Fibroblast of villous mesenchyme (primary cell): ENCODE measurements around the gene SH2B2. TPM values are rescaled to one million over a fixed set of nuclear protein-coding genes. Genes with fewer than 3 reads are reported as not detected.

Source experiments
- DNase-seq: peaks from one replicate; pipeline ENCODE4 v3.0.0-alpha.2; 2010; ENCODE audit warnings: low read depth
- H3K4me3 ChIP-seq: 2 replicates; pipeline ENCODE4 v1.5.1; 2011; ENCODE audit warnings: low read depth, mild to moderate bottlenecking, low read length
- CTCF ChIP-seq: IDR thresholded peaks from 2 replicates; pipeline ENCODE4 v1.5.1; 2012; ENCODE audit warnings: low read depth, mild to moderate bottlenecking, low read length; ENCODE audit not compliant: insufficient read depth
- total RNA-seq: library from RNA; depleted of rRNA; stranded (reverse); fragments of >200 nt; gene quantifications from 2 replicates; pipeline ENCODE4 v1.2.3, GENCODE V29; 2012

SH2B2 gene
- total RNA-seq, 1 donor: 0.43 TPM

DNA sequence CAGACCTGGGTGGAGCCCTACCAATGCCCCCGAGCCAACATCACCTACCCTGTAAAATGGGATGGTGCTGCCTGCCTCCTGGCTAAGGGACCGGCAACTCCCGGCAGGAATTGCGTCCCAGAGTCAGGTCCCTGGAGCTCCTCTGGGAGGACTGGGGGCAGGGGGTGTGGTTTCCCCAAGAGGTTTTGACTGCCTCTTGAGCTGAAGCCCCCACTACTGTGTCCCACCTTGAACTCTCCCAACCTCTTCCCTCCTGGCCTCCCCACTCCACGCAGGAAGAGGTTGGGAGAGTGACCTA, 1.3 kb downstream of the SH2B2 start:
- peak overlapping the region; percentile 66 for H3K4me3 ChIP-seq
- TF ChIP-seq CTCF: no peak
- DNase-seq: no peak

- no peak for DNase-seq
- no peak for TF ChIP-seq CTCF
- no peak overlapping the region for H3K4me3 ChIP-seq
These were observed 1.7 kb downstream of the SH2B2 start for GRCh38 chr7:102288285-102288930.

DNA sequence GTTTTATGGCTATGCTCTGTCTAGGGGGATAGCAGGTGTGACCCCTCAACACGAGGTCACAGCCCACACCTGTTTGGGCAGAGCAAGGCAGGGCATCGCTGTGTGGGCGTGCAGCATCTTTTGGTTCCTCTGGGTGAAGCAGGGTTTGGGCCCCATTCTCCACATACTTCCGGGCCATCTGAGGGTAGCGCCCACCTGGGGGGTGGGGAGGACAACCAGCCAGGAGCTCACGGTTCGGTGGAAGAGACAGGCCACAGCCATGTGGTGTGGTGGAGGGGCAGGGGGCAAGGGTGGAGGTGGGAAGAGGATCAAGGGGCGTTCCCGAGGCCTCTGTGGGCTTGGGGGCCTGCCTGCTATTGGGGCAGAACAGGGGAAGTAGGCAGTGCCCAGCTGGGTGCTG, 2.4 kb downstream of the SH2B2 start:
- no peak for TF ChIP-seq CTCF
- DNase-seq: no peak
- H3K4me3 ChIP-seq: no peak overlapping the region

DNA sequence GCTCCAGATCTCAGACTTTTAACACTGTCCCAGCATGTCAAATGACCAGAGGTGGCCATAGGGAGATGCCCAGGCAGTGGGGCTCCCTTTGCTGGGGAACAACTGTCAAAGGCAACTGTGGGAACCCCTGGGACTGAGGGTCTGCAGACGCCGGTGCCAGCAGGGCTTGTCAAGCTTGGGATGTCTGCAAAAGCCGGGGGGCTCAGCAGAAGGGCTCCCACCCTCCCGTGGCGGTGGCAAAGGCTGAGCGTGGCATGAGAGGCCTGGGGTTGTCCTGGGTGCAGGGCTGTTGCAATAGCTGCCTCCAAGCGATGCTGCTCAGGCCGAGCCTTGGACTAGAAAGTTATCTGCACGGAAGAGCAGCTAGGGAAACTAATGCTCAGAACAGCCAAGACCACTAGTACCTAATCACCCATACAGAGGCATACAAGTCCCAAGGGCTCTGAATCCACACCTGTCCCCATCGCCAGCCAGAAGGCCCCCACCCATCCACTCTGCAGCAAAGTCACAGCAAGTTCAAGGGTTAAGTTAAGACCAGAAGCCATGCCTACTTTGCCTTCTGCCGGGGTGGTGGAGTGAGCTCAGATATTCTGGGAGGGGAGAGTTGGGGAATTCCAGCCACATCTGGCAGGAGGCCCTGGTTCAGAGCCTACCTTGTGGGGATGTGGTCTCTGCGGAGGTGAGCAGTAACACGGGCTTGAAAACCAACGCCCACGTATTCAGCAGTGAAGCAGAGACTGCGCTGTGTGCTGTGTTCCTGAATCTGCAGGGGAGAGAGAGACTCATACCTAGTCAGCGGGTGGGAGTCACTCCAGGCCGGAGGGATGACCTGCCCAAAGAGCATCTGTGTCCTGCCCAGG, 4.6 kb downstream of the SH2B2 start:
- H3K4me3 ChIP-seq: no peak overlapping the region
- TF ChIP-seq CTCF: no peak
- DNase-seq: no peak

DNA sequence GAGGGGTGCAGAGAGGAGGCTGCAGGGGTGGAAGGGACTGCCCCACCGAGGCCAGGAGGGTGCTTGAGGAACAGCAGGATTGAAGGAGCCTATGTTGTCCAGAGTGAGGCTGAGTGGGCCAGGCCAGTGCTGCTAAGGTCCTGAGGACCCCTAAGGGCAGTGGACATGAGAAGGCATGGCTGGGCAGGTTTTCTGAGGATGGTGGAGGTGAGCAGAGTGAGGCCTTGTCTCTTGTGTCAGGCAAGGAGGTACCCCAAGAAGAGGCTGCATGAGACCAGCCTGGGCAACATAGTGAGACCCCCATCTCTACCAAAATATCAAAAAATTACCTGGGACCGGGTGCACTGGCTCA, 5.2 kb downstream of the SH2B2 start:
- no peak overlapping the region for H3K4me3 ChIP-seq
- DNase-seq: no peak
- TF ChIP-seq CTCF: no peak

GRCh38 chr7:102292813-102293798, 6.4 kb downstream of the SH2B2 start:
- no peak overlapping the region for H3K4me3 ChIP-seq
- DNase-seq: no peak
- no peak for TF ChIP-seq CTCF
